ENCODE results near the gene HTR7.

- TF ChIP-seq, protein P1, sequence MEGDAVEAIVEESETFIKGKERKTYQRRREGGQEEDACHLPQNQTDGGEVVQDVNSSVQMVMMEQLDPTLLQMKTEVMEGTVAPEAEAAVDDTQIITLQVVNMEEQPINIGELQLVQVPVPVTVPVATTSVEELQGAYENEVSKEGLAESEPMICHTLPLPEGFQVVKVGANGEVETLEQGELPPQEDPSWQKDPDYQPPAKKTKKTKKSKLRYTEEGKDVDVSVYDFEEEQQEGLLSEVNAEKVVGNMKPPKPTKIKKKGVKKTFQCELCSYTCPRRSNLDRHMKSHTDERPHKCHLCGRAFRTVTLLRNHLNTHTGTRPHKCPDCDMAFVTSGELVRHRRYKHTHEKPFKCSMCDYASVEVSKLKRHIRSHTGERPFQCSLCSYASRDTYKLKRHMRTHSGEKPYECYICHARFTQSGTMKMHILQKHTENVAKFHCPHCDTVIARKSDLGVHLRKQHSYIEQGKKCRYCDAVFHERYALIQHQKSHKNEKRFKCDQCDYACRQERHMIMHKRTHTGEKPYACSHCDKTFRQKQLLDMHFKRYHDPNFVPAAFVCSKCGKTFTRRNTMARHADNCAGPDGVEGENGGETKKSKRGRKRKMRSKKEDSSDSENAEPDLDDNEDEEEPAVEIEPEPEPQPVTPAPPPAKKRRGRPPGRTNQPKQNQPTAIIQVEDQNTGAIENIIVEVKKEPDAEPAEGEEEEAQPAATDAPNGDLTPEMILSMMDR (IDR thresholded peaks at IDR 0.05): no peak
- TF ChIP-seq POLR2A (IDR thresholded peaks at IDR 0.05): no peak
- TF ChIP-seq EP300 (IDR thresholded peaks at IDR 0.05): no peak
Observed at GRCh38 chr10:90701428-90701827, 156.4 kb downstream of the HTR7 start.
